Activated CD8-positive, alpha-beta memory T cell treated with anti-CD3 and anti-CD28 coated beads for 1 hour (primary cell): Measurements from ENCODE around the gene TDRD7.

Experiments
- DNase-seq, 2 donors: peaks; one replicate each; pipeline ENCODE4 v3.0.0-alpha.2; 2020; ENCODE audit warnings: low read depth in 1 of 2; ENCODE audit errors: extremely low read depth in 1 of 2

The TDRD7 gene

GRCh38 chr9:97502984-97503861 is 91.3 kb downstream of the TDRD7 start:
- no peak for DNase-seq

- DNase-seq = no peak
These were observed 91.9 kb downstream of the TDRD7 start for GRCh38 chr9:97503862-97504210.

- no peak for DNase-seq
These were observed 92.7 kb downstream of the TDRD7 start for GRCh38 chr9:97504381-97505216.

- no peak for DNase-seq
These were observed 93.9 kb downstream of the TDRD7 start for GRCh38 chr9:97505845-97506244.

- DNase-seq = no peak
These were observed 94.4 kb downstream of the TDRD7 start for GRCh38 chr9:97506306-97506705.

- no peak for DNase-seq
These were observed 94.9 kb downstream of the TDRD7 start for GRCh38 chr9:97506787-97507186.

GRCh38 chr9:97507428-97507984 is 95.6 kb downstream of the TDRD7 start:
- no peak for DNase-seq

GRCh38 chr9:97508852-97509251 is 97.0 kb downstream of the TDRD7 start:
- DNase-seq = no peak

GRCh38 chr9:97510797-97511654 is 99.1 kb downstream of the TDRD7 start:
- no peak for DNase-seq

- DNase-seq = no peak
These were observed 99.9 kb downstream of the TDRD7 start for GRCh38 chr9:97511655-97512427.

GRCh38 chr9:97512966-97513560 is 101.2 kb downstream of the TDRD7 start:
- no peak for DNase-seq

- no peak for DNase-seq
These were observed 102.6 kb downstream of the TDRD7 start for GRCh38 chr9:97514531-97514930.

GRCh38 chr9:97515662-97516061 is 103.8 kb downstream of the TDRD7 start:
- DNase-seq = no peak

GRCh38 chr9:97516111-97516510 is 104.2 kb downstream of the TDRD7 start:
- no peak for DNase-seq

- DNase-seq = no peak
These were observed 105.6 kb downstream of the TDRD7 start for GRCh38 chr9:97517331-97518089.

- DNase-seq = no peak
These were observed 106.4 kb downstream of the TDRD7 start for GRCh38 chr9:97518166-97518908.

GRCh38 chr9:97518909-97519307 is 107.0 kb downstream of the TDRD7 start:
- DNase-seq = no peak

- no peak for DNase-seq
These were observed 107.6 kb downstream of the TDRD7 start for GRCh38 chr9:97519441-97519970.
